ENCODE measurements around the gene TXNDC11.

Gene TXNDC11

DNA sequence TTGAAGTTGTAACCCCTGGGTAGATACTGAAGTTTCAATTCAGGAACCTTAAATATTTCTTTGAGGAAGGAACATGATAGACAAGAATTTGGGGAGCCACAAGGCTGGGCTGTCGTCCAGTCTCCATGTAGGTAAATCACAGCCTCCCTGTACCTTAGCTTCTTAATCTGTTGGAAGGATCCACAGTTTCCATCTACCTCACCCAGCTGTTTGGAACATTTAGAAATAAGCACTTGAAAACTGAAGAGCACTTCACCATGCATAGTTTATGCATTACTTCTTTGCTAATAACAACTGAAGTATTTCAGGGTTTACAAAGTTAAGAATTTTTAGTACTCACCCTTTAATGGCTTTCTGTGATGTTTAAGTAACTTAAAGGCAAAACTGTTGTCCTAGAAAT, 17.2 kb downstream of the TXNDC11 start:
- no peak for DNase-seq (ENCODE audit: low read depth in 1 of 2, low spot score in 1 of 2)

GRCh38 chr16:11722468-11722808, 20.2 kb downstream of the TXNDC11 start:
- no peak for DNase-seq (ENCODE audit: low read depth in 1 of 2, low spot score in 1 of 2)

- no peak for DNase-seq (ENCODE audit: low read depth in 1 of 2, low spot score in 1 of 2)
Measured at GRCh38 chr16:11721781-11722467, 20.7 kb downstream of the TXNDC11 start.

GRCh38 chr16:11719762-11720161, 22.9 kb downstream of the TXNDC11 start:
- DNase-seq (ENCODE audit: low read depth in 1 of 2, low spot score in 1 of 2), result no peak

DNA sequence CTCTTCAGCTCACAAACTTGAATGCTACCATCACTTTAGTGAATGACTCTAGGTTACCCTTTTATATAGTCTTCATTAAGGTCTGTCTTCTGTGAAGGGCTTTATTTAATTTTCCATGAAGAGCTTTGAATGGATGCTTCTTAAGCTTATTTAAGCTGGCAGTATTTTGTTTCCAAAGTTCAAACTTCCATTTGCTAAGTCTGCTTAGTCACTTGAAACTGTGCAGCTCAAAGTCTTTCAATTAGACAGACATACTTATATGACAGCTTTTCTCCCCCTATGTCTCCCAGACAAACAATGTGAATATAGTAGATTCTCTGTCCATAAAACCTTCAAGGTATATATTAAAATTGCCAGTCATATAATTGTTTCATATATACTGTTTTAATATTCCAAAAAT, 23.5 kb downstream of the TXNDC11 start:
- DNase-seq (ENCODE audit: low read depth in 1 of 2, low spot score in 1 of 2), result no peak

GRCh38 chr16:11717811-11718210, 24.8 kb downstream of the TXNDC11 start:
- DNase-seq (ENCODE audit: low read depth in 1 of 2, low spot score in 1 of 2), result no peak

DNA sequence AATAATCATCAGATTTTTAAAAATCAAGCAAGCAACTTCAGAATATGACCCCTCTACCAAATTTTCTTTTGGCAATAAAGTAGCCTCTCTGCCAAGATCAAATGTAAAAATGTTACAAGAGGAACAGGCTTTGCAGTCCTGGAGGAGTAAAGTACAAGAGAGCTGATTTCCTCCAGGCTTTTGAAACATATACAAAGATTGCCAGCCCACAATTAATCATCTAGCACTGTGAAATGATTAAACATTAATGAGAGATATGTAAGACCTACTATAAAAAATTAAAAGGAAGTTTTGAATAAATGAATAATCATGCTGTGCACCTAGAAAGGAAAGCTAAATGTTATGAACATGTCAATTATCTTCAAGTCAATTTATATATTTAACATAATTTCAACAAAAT, 26.3 kb downstream of the TXNDC11 start:
- no peak for DNase-seq (ENCODE audit: low read depth in 1 of 2, low spot score in 1 of 2)

- DNase-seq (ENCODE audit: low read depth in 1 of 2, low spot score in 1 of 2), result no peak
Measured at GRCh38 chr16:11715246-11715947, 27.3 kb downstream of the TXNDC11 start.

GRCh38 chr16:11712122-11712521, 30.5 kb downstream of the TXNDC11 start:
- DNase-seq (ENCODE audit: low read depth in 1 of 2, low spot score in 1 of 2), result no peak

DNA sequence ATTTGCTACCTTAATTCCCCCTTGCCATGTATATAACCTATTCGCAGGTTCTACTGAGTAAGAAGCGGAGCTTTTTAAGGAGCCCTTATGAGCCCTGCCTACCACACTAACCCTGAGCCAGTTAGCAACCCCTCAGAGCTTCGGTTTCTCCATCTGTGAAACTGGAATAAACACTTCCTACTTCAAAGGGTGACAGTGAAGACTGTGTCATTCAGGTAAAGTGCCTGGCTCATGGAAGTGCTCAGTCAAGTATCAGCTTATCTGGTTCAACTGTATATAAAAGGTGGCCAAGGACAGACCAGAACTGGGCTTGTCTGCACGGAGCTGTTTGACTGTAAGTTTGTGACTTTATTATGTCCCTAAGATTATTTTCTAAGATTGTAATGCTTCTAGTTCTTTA, 31.0 kb downstream of the TXNDC11 start:
- DNase-seq (ENCODE audit: low read depth in 1 of 2, low spot score in 1 of 2), result no peak

GRCh38 chr16:11708421-11708820, 34.2 kb downstream of the TXNDC11 start:
- DNase-seq (ENCODE audit: low read depth in 1 of 2, low spot score in 1 of 2), result no peak

GRCh38 chr16:11707679-11708197, 34.9 kb downstream of the TXNDC11 start:
- no peak for DNase-seq (ENCODE audit: low read depth in 1 of 2, low spot score in 1 of 2)

- DNase-seq (ENCODE audit: low read depth in 1 of 2, low spot score in 1 of 2), result no peak
Measured at GRCh38 chr16:11706180-11706742, 36.4 kb downstream of the TXNDC11 start.

GRCh38 chr16:11705311-11706025, 37.2 kb downstream of the TXNDC11 start:
- DNase-seq (ENCODE audit: low read depth in 1 of 2, low spot score in 1 of 2), result no peak

DNA sequence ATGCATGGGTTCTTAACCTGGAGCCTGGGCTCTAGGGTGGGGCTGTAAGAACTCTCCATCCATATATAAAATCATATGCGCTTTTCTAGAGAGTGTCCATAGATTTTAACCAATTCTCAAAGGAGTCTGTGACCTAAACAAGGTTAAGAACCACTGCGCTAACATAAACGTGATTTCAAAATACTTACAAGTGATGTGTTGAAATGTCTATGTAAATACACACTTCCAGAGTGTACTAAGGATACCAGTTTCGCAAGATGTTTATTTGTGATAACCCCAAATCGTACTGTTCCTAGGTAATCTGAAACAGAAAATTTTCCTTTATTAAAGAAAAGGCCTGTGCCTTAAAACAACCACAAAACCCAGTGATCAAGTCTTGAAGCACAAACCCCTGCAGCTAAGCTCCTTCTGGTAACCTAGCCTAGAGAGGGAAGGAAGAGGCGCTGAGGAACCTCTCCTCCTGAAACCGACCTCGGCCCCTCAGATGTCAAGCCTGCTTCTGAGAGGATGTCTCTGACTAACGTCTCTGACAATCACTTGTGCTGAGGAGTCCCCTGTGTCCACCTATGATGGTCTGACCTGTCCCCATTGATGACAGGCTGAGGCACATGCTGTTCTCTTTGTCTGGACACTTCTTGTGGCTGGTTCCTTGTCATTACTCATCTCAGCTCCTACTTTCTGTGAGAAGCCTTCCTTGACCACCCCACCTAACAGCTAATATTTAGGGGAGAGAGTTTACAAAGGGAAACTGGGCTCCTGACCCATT, 42.2 kb downstream of the TXNDC11 start:
- DNase-seq (ENCODE audit: low read depth in 1 of 2, low spot score in 1 of 2), result no peak

- no peak for DNase-seq (ENCODE audit: low read depth in 1 of 2, low spot score in 1 of 2)
Measured at GRCh38 chr16:11699234-11699894, 43.3 kb downstream of the TXNDC11 start.

GRCh38 chr16:11698271-11698689, 44.4 kb downstream of the TXNDC11 start:
- DNase-seq (ENCODE audit: low read depth in 1 of 2, low spot score in 1 of 2), result peak in 1 of 2 donors; percentile 15

- no peak for DNase-seq (ENCODE audit: low read depth in 1 of 2, low spot score in 1 of 2)
Measured at GRCh38 chr16:11697319-11697718, 45.3 kb downstream of the TXNDC11 start.

- DNase-seq (ENCODE audit: low read depth in 1 of 2, low spot score in 1 of 2), result no peak
Measured at GRCh38 chr16:11696266-11697012, 46.2 kb downstream of the TXNDC11 start.

GRCh38 chr16:11692651-11693050, 50.0 kb downstream of the TXNDC11 start:
- no peak for DNase-seq (ENCODE audit: low read depth in 1 of 2, low spot score in 1 of 2)
